Measurements from ENCODE around the gene ASRGL1.
"Not testable (repeated sequence)": the region's sequence is repeated elsewhere in the genome, so short reads cannot be mapped to it uniquely, and the experiment has no call there.

ASRGL1 gene

GRCh38 chr11:62337303-62338181 lies at the start of gene ASRGL1:
Gene ASRGL1, plus strand, starts transcription at chr11:62337448. Its CDS starts 530 bp downstream, at chr11:62337978.
- DNase-seq (ENCODE audit: low read depth in 2 of 3, low spot score in 1 of 3): peak; percentile 42 to 74 (median 45)

GRCh38 chr11:62295504-62295903 lies 41.7 kb upstream of the ASRGL1 start:
- DNase-seq (ENCODE audit: low read depth in 2 of 3, low spot score in 1 of 3): no peak

- DNase-seq (ENCODE audit: low read depth in 2 of 3, low spot score in 1 of 3): no peak
Measured at GRCh38 chr11:62298975-62299374, 38.3 kb upstream of the ASRGL1 start, which contains the start of gene SCGB1D4. Gene SCGB1D4, minus strand, starts transcription at chr11:62299075. Its CDS starts 65 bp downstream, at chr11:62299010.

GRCh38 chr11:62306227-62306626 lies 31.0 kb upstream of the ASRGL1 start:
- no peak for DNase-seq (ENCODE audit: low read depth in 2 of 3, low spot score in 1 of 3)

GRCh38 chr11:62307950-62308349 lies 29.3 kb upstream of the ASRGL1 start:
- no peak for DNase-seq (ENCODE audit: low read depth in 2 of 3, low spot score in 1 of 3)

- DNase-seq (ENCODE audit: low read depth in 2 of 3, low spot score in 1 of 3): no peak
Measured at GRCh38 chr11:62309991-62310390, 27.3 kb upstream of the ASRGL1 start.

- no peak for DNase-seq (ENCODE audit: low read depth in 2 of 3, low spot score in 1 of 3)
Measured at GRCh38 chr11:62315431-62315830, 21.8 kb upstream of the ASRGL1 start.

GRCh38 chr11:62322524-62322923 lies 14.7 kb upstream of the ASRGL1 start:
- no peak for DNase-seq (ENCODE audit: low read depth in 2 of 3, low spot score in 1 of 3)

GRCh38 chr11:62324731-62325556 lies 12.3 kb upstream of the ASRGL1 start:
- DNase-seq (ENCODE audit: low read depth in 2 of 3, low spot score in 1 of 3): peak; percentile 50 to 68 (median 50)

- not testable (repeated sequence) for DNase-seq (ENCODE audit: low read depth in 2 of 3, low spot score in 1 of 3)
Measured at GRCh38 chr11:62325781-62326180, 11.5 kb upstream of the ASRGL1 start.

- DNase-seq (ENCODE audit: low read depth in 2 of 3, low spot score in 1 of 3): not testable (repeated sequence)
Measured at GRCh38 chr11:62326719-62327118, 10.5 kb upstream of the ASRGL1 start.

GRCh38 chr11:62327541-62327940 lies 9.7 kb upstream of the ASRGL1 start:
- DNase-seq (ENCODE audit: low read depth in 2 of 3, low spot score in 1 of 3): not testable (repeated sequence)

- not testable (repeated sequence) for DNase-seq (ENCODE audit: low read depth in 2 of 3, low spot score in 1 of 3)
Measured at GRCh38 chr11:62331264-62331663, 6.0 kb upstream of the ASRGL1 start.

GRCh38 chr11:62333768-62334167 lies 3.5 kb upstream of the ASRGL1 start:
- no peak for DNase-seq (ENCODE audit: low read depth in 2 of 3, low spot score in 1 of 3)

- DNase-seq (ENCODE audit: low read depth in 2 of 3, low spot score in 1 of 3): not testable (repeated sequence)
Measured at GRCh38 chr11:62336949-62337302, 322 bp upstream of the ASRGL1 start.

- no peak for DNase-seq (ENCODE audit: low read depth in 2 of 3, low spot score in 1 of 3)
Measured at GRCh38 chr11:62338218-62338617, 970 bp downstream of the ASRGL1 start.

GRCh38 chr11:62340269-62340901 lies 3.1 kb downstream of the ASRGL1 start:
- DNase-seq (ENCODE audit: low read depth in 2 of 3, low spot score in 1 of 3): peak in 2 of 3 donors; percentile 35 to 40

- DNase-seq (ENCODE audit: low read depth in 2 of 3, low spot score in 1 of 3): no peak
Measured at GRCh38 chr11:62341588-62341987, 4.3 kb downstream of the ASRGL1 start.

GRCh38 chr11:62343646-62344190 lies 6.5 kb downstream of the ASRGL1 start:
- DNase-seq (ENCODE audit: low read depth in 2 of 3, low spot score in 1 of 3): not testable (repeated sequence)

- DNase-seq (ENCODE audit: low read depth in 2 of 3, low spot score in 1 of 3): no peak
Measured at GRCh38 chr11:62344210-62344609, 7.0 kb downstream of the ASRGL1 start.

GRCh38 chr11:62345861-62346260 lies 8.6 kb downstream of the ASRGL1 start:
- no peak for DNase-seq (ENCODE audit: low read depth in 2 of 3, low spot score in 1 of 3)
